NCI-H187 treated with DMSO at 0.1 percent for 48 hours (cell line): ENCODE results near the gene CD70.
"Not testable (repeated sequence)": the region's sequence is repeated elsewhere in the genome, so short reads cannot be mapped to it uniquely, and the experiment has no call there.

ENCODE experiments used
- DNase-seq: peaks from one replicate; lab custom pipeline; 2025; lab: John Stamatoyannopoulos, UW

The CD70 gene

DNA sequence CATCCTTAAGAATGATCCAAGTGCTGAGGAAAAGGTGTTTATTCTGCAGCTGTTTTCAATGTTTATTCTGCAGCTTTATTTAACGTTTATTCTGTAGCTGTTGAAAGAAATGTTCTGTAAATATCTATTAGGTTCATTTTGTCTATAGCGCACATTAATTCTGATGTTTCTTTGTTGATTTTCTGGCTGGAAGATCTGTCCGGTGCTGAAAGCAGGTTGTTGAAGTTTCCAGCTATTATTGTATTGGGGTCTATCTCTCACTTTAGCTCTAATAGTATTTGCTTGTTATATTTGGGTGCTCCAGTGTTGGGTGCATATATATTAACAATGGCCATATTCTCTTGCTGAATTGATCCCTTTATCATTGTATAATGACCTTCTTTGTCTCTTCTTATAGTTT lies 20.2 kb downstream of the CD70 start:
- DNase-seq: no peak

DNA sequence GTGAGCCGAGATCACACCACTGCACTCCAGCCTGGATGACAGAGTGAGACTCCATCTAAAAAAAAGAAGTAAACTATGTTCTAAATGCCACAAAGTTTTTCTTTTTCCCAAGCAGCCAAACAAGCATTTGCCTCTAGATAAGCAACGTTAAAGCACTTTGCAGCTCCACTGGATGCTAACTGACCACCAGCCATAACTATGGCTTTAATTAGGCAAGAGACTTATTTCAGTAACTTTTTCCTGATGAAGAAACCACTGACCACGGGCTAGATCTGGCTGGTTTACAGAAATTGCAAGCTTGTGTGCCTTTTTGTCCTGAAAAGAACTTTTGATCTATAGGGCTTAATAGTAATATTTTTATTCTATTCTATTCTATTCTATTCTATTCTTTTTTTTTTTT lies 22.1 kb downstream of the CD70 start:
- DNase-seq: no peak

DNA sequence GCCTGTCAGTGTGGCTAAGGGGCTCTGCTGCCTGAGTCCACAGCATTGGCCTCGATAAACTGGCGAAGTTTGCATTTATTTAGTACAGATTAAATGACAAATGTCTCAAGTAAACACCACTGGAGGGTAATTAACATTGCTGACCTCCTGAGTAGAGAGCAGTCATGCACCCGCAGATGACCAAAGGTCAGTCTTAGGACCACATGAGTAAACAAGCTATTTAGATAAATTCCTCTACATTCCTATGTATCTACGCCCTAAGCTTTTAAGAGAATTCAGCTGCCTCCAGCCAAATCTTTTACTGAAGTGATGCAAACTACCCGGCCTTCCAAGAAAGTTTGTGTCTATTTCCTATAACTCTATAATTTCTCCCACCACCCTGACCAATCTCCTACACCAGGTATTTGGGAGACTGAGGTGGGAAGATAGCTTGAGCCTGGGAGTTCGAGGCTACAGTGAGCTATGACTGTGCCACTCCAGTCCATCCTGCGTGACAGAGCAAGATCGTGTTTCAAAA lies 22.9 kb downstream of the CD70 start:
- DNase-seq: no peak

DNA sequence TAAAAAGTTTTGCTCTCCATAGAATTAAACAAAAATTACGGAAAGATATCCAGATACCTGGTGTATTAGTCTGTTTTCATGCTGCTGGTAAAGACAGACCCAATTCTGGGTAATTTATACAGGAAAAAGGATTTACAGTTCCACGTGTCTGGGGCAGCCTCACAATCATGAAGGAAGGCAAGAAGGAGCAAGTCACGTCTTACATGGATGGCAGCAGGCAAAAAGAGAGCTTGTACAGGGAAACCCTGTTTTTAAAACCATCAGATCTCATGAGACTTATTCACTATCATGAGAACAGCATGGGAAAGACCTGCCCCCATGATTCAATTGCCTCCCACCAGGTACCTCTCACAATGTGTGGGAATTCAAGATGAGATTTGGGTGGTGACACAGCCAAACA lies 24.2 kb downstream of the CD70 start:
- DNase-seq: not testable (repeated sequence)

DNA sequence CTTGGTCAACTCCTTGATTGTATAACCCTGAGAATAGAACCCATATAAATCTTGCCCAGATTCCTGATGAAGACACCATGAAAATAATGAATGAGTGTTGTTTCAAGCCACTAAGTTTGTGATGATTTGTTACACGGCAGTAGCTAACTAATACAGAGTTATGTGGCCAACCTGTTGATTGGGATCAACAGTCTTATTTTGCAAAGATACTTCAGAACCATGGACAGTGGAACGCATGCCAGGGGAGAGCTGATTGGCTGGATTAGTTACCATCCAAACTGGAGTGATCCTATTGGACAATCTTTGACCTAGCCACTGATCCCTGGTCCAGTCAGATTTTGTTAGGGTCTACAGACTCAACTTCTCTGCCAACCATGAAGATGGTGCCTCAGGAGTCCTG lies 26.6 kb downstream of the CD70 start:
- no peak for DNase-seq

DNA sequence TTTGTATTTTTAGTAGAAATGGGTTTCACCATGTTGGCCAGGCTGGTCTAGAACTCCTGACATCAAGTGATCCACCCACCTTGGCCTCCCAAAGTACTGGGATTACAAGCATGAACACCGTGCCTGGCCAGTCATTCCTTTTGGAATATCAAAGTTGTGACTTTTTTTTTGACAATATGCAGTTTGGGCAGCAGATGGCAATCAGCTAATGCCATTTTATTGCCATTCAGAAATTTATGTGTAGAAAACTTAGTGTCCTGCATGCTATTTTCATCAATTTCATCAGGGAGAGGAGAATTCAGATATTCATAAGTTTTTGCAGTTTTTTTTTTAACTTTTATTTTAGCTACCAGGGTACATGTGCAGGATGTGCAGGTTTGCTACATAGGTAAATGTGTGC lies 28.5 kb downstream of the CD70 start:
- not testable (repeated sequence) for DNase-seq

DNA sequence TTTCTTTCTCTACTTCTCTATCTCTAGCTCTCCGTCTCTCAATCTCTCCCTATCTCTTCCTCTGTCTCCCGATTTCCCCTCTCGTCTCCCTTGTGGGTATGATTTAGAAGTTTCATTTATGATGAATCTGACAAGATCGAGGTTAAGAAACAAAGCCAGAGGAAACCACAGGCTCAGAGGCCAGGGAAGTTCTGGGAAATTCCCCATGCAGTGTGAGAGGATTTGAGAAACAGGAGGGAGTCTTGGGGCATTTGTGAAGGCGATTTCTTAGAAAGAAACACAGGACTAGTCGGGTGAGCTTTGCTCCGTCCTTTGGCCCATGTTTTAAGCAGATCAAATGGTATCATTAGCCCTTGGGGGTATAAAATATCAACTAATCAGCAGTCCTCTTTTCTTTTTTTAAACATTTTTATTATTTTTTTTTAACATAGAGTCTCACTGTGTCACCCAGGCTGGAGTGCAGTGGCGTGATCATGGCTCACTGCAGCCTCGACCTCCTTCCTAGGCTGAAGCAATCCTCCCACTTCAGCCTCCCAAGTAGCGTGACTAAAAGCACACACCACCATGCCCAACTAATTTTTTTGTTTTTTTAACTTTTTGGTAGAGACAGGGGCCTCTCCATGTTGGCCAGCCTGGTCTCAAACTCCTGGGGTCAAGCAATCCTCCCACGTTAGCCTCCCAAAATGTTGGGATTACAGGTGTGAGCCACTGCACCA lies 34.3 kb downstream of the CD70 start:
- no peak for DNase-seq

DNA sequence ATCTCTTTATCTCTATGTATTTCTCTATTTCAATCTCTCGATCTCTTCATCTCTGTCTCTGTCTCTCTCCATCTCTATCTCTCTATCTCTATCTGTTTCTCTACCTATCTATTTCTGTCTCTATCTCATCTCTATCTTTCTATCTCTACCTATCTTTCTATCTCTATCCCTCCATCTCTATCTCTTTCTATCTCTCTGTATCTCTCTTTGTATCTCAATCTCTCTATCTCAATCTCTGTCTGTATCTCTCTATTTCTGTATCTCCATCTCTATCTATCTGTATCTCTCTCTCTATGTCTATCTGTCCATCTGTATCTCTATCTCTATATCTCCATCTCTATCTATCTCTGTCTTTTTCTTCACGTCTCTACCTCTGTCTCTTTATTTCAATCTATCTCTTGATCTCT lies 34.9 kb downstream of the CD70 start:
- no peak for DNase-seq

DNA sequence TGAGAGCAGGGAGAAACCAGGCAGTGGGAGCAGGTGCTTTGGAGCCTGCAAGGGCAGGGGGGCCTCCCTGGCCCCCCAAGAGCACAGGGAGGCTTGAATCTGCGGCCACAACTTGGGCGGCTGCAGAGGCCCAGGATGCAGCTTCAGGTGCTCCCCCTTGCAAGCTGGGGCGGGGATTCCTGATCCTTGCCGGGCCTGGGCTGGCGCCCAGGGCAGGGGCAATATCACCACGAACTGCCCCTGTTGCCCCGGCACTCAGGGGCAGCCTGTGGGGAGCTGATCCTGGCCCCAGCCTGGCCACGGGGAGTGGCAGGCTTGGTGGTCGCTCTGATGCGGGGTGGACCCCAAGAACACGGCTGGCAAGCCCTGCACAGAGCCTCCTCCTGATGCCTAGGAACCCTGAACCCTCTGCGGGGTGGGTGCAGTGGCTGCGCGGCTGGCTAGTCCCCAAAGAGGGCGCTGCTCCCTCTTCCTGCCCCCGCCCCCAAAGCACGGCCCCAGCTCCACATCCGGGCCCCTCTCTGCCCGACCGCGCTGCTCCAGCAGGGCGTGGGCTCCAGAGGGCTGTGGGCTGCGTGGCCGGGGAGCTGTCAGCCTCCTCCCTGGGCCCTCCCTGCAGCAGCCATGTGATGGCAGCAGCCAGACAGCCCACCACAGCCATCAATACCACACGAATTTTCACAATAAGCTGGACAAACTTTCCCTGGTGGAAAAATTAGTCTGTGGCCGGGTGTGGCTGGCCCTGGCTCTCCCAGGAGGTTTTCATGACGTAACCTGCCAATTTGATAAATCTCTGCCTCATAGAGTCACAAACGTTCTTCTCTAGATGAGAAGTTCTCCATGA lies 39.1 kb downstream of the CD70 start:
- DNase-seq: no peak

DNA sequence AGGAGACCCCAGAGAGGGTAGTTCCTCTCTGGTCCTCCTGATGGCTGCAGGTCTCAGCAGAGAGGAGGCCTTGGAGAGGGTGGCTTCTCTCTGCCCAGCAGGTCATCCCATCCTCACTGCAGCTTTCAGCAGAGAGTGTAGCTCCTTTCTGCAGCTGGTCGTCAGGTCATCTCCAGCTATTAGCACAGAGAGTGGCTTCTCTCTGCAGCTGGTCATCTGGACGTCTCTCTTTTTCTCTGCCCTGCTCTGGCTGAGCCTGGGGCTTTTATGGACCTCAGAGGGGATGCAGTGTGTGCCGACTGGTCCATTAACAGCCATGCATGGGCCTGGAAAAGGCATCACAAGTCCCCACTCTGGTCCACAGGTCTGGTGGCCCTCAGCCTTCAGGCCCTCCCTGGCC lies 39.9 kb downstream of the CD70 start:
- DNase-seq: no peak

DNA sequence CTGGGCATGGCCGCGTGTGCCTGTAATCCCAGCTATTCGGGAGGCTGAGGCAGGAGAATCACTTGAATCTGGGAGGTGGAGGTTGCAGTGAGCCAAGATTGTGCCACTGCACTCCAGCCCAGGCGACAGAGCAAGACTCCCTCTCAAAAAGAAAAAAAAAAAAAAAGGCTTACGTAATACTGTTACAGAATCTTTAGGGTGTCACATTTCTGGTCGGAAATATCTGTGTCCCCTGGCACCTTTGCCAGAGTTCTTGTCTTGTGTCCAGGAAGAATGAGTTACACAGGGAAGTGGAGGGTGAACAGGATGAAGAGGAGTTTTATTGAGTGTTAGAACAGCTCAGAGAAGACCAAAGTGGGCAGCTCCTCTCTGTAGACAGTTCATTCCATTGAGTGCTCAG lies 40.3 kb downstream of the CD70 start:
- DNase-seq: not testable (repeated sequence)

DNA sequence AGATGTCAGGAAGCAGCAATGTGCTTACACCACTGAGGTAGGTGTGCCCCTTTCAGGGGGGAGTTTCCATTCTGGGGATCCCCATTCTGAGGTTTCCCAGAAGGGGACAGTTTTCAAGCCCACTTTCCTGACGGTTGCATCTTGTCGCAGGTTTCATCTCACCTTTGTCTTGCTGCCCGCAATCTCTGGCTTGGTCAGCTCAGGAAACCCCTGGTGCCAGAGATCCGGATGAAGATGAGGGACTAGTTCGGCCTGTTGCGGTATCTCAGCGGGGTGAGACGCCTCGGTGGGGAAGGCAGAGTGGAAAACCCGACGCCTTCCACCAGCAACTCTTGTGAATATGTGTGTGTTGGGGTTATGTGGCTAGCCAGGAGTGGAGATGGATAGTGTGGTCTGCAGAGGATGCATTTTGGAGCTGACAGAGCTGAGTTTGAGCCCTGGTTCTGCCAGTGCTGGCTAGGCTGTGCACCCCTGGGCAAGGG lies 47.0 kb downstream of the CD70 start:
- no peak for DNase-seq

DNA sequence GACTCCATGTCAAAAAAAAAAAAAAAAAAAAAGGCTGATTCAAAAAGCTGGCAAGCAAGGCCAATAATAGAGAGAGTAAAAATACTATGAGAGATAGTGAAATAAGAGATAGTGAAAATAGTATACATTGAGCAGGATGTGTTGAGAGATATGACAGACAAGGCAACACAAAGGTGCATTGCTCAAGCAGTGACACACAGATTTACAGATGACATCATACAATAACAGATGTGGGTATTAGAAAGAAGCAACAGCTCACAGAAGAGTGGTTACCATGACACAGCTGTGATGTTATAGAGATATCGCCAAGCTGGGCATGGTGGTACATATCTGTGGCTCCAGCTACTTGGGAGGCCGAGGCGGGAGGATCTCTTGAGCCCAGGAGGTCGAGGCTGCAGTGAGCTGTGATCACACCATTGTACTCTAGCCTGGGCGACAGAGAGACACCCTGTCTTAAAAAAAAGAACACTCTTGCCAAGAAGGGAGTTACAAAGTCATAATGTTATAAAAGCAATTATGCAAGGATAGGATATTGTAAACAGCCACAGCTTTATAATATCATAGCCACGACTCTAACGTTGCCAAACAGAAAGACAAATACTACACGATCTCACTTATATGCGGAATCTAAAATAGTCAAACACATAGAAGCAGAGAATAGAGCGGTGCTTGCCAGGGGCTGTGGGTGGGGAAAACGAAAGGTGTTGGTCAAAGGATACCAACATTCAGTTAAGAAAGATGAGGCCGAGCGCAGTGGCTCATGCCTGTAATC lies 49.8 kb downstream of the CD70 start:
- no peak for DNase-seq

DNA sequence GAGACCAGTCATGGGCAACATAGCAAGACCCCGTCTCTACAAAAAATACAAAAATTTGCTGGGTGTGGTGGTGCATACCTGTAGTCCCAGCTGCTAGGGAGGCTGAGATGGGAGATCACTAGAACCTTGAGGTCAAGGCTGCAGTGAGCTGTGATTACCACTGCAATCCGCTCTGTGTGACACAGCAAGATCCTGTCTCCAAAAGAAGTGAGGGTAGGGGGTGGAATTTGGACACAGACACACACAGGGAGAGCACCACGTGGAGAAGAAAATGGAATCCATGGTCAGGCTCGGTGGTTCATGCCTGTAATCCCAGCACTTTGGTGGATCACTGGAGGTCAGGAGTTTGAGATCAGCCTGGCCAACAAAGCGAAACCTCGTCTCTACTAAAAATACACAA lies 51.4 kb downstream of the CD70 start:
- DNase-seq: no peak
